ENCODE measurements around the gene PPARD.

DNA sequence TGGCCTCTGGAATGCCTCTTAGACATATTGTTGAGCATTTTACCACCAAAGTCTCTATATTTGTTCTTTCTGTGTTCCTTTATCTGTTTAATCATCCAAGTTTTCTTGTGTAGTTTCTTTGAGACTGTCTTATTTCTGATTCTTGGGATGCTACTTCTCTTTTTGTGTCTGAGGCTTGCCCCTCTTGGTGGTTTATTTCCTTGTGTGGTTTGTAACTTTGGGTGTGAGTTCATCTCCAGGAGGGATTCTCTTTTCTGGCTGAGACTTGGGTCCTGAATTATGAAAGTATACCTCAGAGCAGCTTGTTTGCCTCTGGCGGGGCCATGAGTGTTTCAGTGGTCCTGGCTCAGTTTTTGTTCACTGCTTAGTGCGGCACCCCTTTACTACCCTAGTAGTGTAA is 33.9 kb downstream of the PPARD start:
- TF ChIP-seq SREBF2 (IDR thresholded peaks at IDR 0.05) (no peak), RAD21 (conservative IDR thresholded peaks at IDR 0.05 in 1 of 2, IDR thresholded peaks at IDR 0.05 in 1 of 2) (no peak), RARB (CRISPR knock-in tag; IDR thresholded peaks at IDR 0.05) (no peak), MAFK (IDR thresholded peaks at IDR 0.05; ENCODE audit: partially characterized antibody) (no peak), RNF2 (IDR thresholded peaks at IDR 0.05; ENCODE audit: borderline replicate concordance, low read depth) (no peak), SMC3 (IDR thresholded peaks at IDR 0.05) (no peak), POLR2A (IDR thresholded peaks at IDR 0.05; ENCODE audit: low read length) (no peak), JUNB (IDR thresholded peaks at IDR 0.05) (no peak), CEBPB (IDR thresholded peaks at IDR 0.05) (no peak), ZFP36 (IDR thresholded peaks at IDR 0.05; ENCODE audit: borderline replicate concordance, partially characterized antibody) (no peak), POLR2AphosphoS2 (conservative IDR thresholded peaks at IDR 0.05; ENCODE audit: low read length) (no peak), EP300 (IDR thresholded peaks at IDR 0.05) (no peak), HOXB13 (CRISPR knock-in tag; IDR thresholded peaks at IDR 0.05; ENCODE audit: low read depth) (no peak)
- TF ChIP-seq, protein P1, sequence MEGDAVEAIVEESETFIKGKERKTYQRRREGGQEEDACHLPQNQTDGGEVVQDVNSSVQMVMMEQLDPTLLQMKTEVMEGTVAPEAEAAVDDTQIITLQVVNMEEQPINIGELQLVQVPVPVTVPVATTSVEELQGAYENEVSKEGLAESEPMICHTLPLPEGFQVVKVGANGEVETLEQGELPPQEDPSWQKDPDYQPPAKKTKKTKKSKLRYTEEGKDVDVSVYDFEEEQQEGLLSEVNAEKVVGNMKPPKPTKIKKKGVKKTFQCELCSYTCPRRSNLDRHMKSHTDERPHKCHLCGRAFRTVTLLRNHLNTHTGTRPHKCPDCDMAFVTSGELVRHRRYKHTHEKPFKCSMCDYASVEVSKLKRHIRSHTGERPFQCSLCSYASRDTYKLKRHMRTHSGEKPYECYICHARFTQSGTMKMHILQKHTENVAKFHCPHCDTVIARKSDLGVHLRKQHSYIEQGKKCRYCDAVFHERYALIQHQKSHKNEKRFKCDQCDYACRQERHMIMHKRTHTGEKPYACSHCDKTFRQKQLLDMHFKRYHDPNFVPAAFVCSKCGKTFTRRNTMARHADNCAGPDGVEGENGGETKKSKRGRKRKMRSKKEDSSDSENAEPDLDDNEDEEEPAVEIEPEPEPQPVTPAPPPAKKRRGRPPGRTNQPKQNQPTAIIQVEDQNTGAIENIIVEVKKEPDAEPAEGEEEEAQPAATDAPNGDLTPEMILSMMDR (IDR thresholded peaks at IDR 0.05), result no peak
